Breast epithelium (tissue), 3 donors: ENCODE results near the gene LDOC1.

Source experiments
- CTCF ChIP-seq, 3 donors: fragments of 450-650 bp; IDR thresholded peaks; one replicate each; pipeline ENCODE4 v1.5.1; 2016 to 2017; ENCODE audit warnings: antibody characterized with exemption in 3 of 3, mild to moderate bottlenecking in 3 of 3, moderate library complexity in 3 of 3
- POLR2AphosphoS5 ChIP-seq, 3 donors: sonication (generic); formaldehyde crosslinking; IDR thresholded peaks; one replicate each; pipeline ENCODE4 v1.6.1; 2017; ENCODE audit warnings: antibody characterized with exemption in 3 of 3

GRCh38 chrX:141180851-141181250 lies 3.9 kb upstream of the LDOC1 start:
- no peak for TF ChIP-seq CTCF (IDR thresholded peaks at IDR 0.05)
- TF ChIP-seq POLR2AphosphoS5 (IDR thresholded peaks at IDR 0.05): no peak
